Fibroblast of lung (primary cell): Measurements from ENCODE around the gene HOXB7.

ENCODE experiments used
- CTCF ChIP-seq, 2 donors: IDR thresholded peaks in 1 of 2; conservative IDR thresholded peaks in 1 of 2; 1 replicate in 1 of 2; 2 replicates in 1 of 2; pipeline ENCODE4 v1.5.1; 2011 to 2012; ENCODE audit warnings: low read length in 2 of 2, control low read depth in 1 of 2, inconsistent platforms in 1 of 2, low read depth in 1 of 2, mild to moderate bottlenecking in 1 of 2
- EZH2 ChIP-seq: IDR thresholded peaks from 2 replicates; pipeline ENCODE4 v1.5.1; 2012; ENCODE audit warnings: low read length, control low read depth, mild to moderate bottlenecking; ENCODE audit errors: missing control alignments

- TF ChIP-seq EZH2: no peak
- TF ChIP-seq CTCF (conservative IDR thresholded peaks at IDR 0.05 in 1 of 2, IDR thresholded peaks at IDR 0.05 in 1 of 2; ENCODE audit: low read depth in 1 of 2, low read length in 2 of 2): no peak
These were observed 1.1 kb upstream of the HOXB7 start for GRCh38 chr17:48611681-48612455.
